Psoas muscle (tissue), 8 donors: ENCODE data around the gene STK10. TPM values are rescaled to one million over a fixed set of nuclear protein-coding genes. Genes with fewer than 3 reads are reported as not detected.
A peak's percentile ranks its signal among the peaks of the same experiment; 100 is the strongest.

ENCODE experiments used
- ATAC-seq, 4 donors: fragments of 200-7000 bp; cut with Tn5 transposase; one replicate each; pipeline ENCODE4 v1.9.1; 2020; ENCODE audit warnings: moderate library complexity in 3 of 4, mild to moderate bottlenecking in 2 of 4
- DNase-seq, 2 donors: peaks; one replicate each; pipeline ENCODE4 v3.0.0-alpha.2; 2020
- H3K27ac ChIP-seq: fragments of 200-600 bp; one replicate; pipeline ENCODE4 v1.8.0; 2022
- H3K27me3 ChIP-seq, 3 donors: fragments of 200-600 bp in 1 of 3; one replicate each; pipeline versions ENCODE4 v1.6.1 to v1.8.0; 2013 to 2022; ENCODE audit warnings: low read length in 2 of 3, mild to moderate bottlenecking in 2 of 3, moderate library complexity in 1 of 3; ENCODE audit not compliant: insufficient read depth in 3 of 3
- H3K36me3 ChIP-seq, 2 donors: fragments of 200-600 bp in 1 of 2; one replicate each; pipeline versions ENCODE4 v1.6.1 to v1.8.0; 2013 to 2022; ENCODE audit warnings: low read depth in 1 of 2, mild to moderate bottlenecking in 1 of 2, moderate library complexity in 1 of 2; ENCODE audit not compliant: insufficient read depth in 1 of 2
- H3K4me1 ChIP-seq: fragments of 200-600 bp; one replicate; pipeline ENCODE4 v1.8.0; 2022
- H3K4me3 ChIP-seq: fragments of 200-600 bp; one replicate; pipeline ENCODE4 v1.8.0; 2022; ENCODE audit warnings: mild to moderate bottlenecking
- H3K9me3 ChIP-seq: fragments of 200-600 bp; one replicate; pipeline ENCODE4 v1.8.0; 2022
- WGBS, 3 donors: extraction: QIAGEN DNeasy Blood & Tissue Kit; methylation state at CpG; one replicate each; pipeline versions ENCODE4 v1.1.6 to v1.1.7; 2013; 5-methylcytosine and 5-hydroxymethylcytosine counted together
- intact Hi-C, 2 donors: fragments of 100-400 bp; cut with DNase I; formaldehyde crosslinking; loops; one replicate each; pipeline versions ENCODE4 v1.11.0 to v1.14.2; 2022
- polyA plus RNA-seq, 3 donors: library from polyadenylated mRNA; stranded (reverse); fragments of 200-250 nt; gene quantifications; one replicate each; pipeline ENCODE4 v1.2.3, GENCODE V29; 2013
- total RNA-seq, 4 donors: library from RNA; stranded (reverse); fragmentation: NEBNext Ultra II Directional in 2 of 4; extraction: Animal tissue kit (Norgen Biotek cat#: 25700) in 2 of 4; gene quantifications; one replicate each; pipeline versions ENCODE4 v1.2.1 to v1.2.4, GENCODE V29; 2021 to 2023
- TF ChIP-seq, protein P1 (sequence below): fragments of 200-600 bp; IDR thresholded peaks from one replicate; pipeline ENCODE4 v1.8.0; 2022; ENCODE audit warnings: antibody characterized with exemption
- donor health status: healthy with polysubstance abuse.
- donor health status: DM: no; HTN: no; CAD: no; lungs with moderate emphysema.
- donor health status: Bipolar disorder and iron deficiency.
- donor health status: healthy.
- donor health status: DM: yes; HTN: yes; CAD: no.
- donor health status: DM: no; HTN: no; CAD: no.
- donor health status: DM: no; HTN: no; CAD: no.
- donor health status: DM: yes; HTN: yes; CAD: no.

Gene STK10
- total and polyA plus RNA-seq, 7 donors = 1.9 to 8.6 (median 6.2) TPM

DNA sequence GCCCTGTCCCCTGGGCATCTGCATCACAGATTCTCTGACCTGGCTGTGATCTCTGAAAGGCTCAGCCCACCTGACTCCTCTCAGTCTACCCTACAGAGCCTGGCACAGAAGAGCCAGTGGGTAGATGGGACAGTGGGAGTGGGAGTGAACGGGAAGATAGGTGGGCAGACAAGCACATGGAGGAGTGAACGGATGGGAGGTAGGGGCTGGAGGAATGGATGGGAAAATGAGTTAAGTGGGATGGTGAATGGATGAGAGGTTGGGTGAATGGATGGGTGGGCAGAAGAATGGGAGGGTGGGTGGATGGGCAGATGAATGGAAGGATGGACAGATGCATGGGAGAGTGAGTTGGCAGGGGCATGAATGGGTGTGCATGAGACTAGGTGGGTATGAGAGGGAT lies 18.8 kb downstream of the STK10 start:
- WGBS, 3 donors = 93 to 98% (median 98%) methylated on average over 2 of the region's 2 CpGs
- no peak for ATAC-seq
- H3K27ac ChIP-seq = peak overlapping the region; percentile 79
- no peaks in the 10 kb centered on the region for H3K9me3 ChIP-seq
- no peaks in the 10 kb centered on the region for H3K36me3 ChIP-seq
- DNase-seq = no peak
- TF ChIP-seq, protein P1, sequence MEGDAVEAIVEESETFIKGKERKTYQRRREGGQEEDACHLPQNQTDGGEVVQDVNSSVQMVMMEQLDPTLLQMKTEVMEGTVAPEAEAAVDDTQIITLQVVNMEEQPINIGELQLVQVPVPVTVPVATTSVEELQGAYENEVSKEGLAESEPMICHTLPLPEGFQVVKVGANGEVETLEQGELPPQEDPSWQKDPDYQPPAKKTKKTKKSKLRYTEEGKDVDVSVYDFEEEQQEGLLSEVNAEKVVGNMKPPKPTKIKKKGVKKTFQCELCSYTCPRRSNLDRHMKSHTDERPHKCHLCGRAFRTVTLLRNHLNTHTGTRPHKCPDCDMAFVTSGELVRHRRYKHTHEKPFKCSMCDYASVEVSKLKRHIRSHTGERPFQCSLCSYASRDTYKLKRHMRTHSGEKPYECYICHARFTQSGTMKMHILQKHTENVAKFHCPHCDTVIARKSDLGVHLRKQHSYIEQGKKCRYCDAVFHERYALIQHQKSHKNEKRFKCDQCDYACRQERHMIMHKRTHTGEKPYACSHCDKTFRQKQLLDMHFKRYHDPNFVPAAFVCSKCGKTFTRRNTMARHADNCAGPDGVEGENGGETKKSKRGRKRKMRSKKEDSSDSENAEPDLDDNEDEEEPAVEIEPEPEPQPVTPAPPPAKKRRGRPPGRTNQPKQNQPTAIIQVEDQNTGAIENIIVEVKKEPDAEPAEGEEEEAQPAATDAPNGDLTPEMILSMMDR = no peak
- intact Hi-C loops = no loop called here
- peaks cover 35% of the 10 kb centered on the region for H3K4me1 ChIP-seq
- no peaks in the 10 kb centered on the region for H3K27me3 ChIP-seq
- no peak overlapping the region for H3K4me3 ChIP-seq

DNA sequence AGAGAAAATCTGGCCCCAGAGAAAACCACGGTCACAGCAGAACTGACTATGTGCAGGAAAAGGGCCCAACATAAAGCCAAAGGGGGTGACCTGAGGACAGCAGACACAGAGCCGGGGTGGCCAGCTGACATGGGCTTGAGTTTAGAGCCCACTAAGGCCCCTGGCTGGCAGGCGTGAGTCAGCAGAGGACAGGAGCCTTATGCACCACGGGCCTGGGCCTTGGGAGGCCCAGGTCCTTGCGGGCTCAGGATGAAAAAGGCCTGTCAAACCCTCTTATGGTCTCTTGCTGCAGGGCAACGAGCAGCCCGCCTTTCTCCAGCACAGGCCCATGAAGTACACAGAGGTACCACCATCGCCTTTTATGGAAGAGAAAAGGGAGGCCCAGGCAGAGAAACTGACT lies 19.7 kb downstream of the STK10 start:
- 34 to 52% (median 47%) methylated on average over 8 of the region's 8 CpGs for WGBS, 3 donors
- DNase-seq = no peak
- Histone ChIP-seq H3K4me1 (peaks cover 40% of the 10 kb centered on the region), H3K9me3 (no peaks in the 10 kb centered on the region), H3K27me3 (no peaks in the 10 kb centered on the region), H3K4me3 (no peak overlapping the region), H3K27ac (peak overlapping the region; percentile 79), H3K36me3 (no peaks in the 10 kb centered on the region)
- intact Hi-C loops = no loop called here
- TF ChIP-seq, protein P1 = no peak
- peak; percentile 38 to 58 (median 48) for ATAC-seq

DNA sequence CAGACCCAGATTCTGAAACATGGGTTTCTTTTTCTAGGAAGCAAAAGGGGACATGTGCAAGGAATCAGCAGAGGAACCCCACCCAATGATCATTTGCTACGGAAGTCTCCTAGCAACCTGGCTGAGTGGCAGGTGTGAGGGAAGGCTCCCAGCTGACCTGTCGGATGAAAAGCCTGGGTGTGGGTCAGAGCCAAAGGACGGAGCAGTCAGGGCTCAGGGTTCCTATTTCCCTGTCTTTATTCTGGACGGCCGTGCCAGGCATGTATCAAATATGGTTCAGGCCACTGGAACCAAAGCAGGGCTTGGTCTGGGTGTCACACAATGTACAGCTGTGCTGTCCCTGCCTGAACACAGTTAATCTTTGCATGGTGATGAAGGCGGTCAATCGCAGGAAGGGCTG lies 20.1 kb downstream of the STK10 start:
- Histone ChIP-seq H3K27me3 (no peaks in the 10 kb centered on the region), H3K4me1 (peaks cover 43% of the 10 kb centered on the region), H3K27ac (peak overlapping the region; percentile 79), H3K9me3 (no peaks in the 10 kb centered on the region), H3K4me3 (peak overlapping the region; percentile 11), H3K36me3 (no peaks in the 10 kb centered on the region)
- DNase-seq (no peak), ATAC-seq (peak; percentile 68 to 73 (median 72))
- TF ChIP-seq, protein P1 = no peak
- intact Hi-C loops = no loop called here
- WGBS, 3 donors = 16 to 28% (median 21%) methylated on average over 7 of the region's 7 CpGs

DNA sequence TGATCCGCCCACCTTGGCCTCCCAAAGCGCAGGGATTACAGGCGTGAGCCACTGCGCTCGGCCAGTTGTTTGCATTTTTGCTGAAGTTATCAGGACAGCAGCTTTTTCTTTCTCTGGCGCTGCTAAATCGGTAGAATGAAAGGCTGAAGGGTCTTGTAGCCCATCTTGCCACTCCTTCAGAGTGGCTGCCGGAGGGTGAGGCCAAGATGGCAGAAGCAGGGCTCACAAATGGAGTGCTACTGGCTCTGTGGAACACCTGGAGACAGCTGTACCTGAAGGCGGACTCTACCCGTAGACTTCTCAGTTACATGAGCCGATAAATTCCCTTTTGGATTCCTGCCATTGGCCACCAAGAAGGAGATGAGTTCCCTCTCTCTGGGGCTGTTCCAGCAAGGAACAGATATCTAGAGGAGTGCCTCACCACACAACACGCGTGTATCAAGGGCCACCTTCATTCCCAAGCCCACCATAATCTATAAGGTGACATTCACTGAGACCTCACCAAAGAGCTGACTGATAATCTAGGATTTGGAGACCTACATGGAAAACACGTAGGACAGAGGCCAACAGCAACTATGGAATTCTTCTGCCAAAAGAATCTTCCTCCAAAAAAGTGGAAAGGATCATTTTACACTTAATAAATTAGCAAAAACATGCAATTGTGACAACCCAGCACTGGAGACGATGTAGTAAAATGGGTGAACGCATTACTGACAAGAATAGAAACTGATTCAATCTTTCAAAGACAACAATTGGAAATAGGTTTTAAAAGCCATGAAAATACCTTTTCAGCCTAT lies 21.8 kb downstream of the STK10 start:
- no peak overlapping the region for H3K4me3 ChIP-seq
- H3K27ac ChIP-seq = no peak overlapping the region
- no peaks in the 10 kb centered on the region for H3K9me3 ChIP-seq
- DNase-seq = no peak
- no peak for ATAC-seq
- no peaks in the 10 kb centered on the region for H3K27me3 ChIP-seq
- peaks cover 43% of the 10 kb centered on the region for H3K4me1 ChIP-seq
- TF ChIP-seq, protein P1 = no peak
- no peaks in the 10 kb centered on the region for H3K36me3 ChIP-seq
- WGBS, 3 donors = 74 to 83% (median 74%) methylated on average over 16 of the region's 16 CpGs
- intact Hi-C loops = no loop called here
